Astrocyte of the hippocampus (primary cell): ENCODE measurements around the gene MCC.

Experiments used
- DNase-seq: peaks from one replicate; pipeline ENCODE4 v3.0.0; 2011; ENCODE audit warnings: low read depth, low spot score

The MCC gene

GRCh38 chr5:113225259-113225658 is 263.0 kb downstream of the MCC start:
- DNase-seq: no peak

DNA sequence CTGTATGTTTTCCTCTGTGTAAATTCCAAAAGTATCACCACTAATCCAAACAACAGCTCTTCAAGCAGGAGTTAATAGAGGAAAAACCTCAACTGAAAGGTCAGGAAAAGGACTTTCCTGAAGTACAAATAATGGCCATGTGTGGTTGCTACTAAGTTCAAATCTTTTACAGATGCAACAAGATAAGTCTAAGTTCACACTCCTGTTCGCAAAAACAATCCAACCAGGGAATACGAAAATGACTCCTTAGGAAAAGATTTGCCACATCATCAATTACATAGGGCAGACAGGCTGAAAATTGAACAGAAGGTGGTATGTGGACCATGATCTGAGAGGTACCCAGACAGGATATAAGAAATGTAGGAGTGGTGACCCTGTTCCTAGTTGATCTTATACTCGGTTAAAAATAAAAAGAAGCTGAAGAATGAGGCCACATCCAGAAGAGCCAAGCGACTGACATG is 263.6 kb downstream of the MCC start:
- DNase-seq: peak; percentile 85

DNA sequence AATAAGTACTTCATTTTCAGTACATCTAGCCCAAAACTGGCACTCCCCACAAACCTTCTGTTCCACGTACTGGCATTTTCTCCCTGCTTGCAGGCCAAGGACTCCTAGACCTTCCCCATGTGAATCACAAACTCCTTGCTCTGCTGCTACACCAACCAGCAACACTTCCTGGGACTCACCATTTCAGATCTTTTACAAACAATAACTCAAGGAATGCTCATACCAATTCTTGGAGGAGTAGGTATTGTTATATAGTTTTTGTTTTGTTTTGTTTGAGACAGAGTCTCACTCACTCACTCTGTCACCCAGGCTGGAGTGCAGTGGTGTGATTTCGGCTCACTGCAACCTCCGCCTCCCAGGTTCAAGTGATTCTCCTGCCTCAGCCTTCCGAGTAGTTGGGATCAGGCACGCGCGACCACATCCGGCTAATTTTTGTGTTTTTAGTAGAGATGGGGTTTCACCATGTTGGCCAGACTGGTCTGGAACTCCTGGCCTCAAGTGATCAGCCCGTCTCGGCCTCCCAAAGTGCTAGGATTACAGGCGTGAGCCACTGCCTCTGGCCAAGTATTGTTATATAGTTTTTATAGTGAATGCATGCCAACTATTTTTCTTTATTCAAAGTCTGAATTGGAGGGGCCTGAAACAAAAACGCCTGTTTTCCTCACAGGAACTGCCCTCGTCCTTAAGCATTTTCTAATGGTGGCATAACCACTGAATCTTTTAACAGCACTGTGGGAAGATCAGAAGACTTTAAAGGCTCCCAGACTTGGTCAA is 264.2 kb downstream of the MCC start:
- peak; percentile 42 for DNase-seq

DNA sequence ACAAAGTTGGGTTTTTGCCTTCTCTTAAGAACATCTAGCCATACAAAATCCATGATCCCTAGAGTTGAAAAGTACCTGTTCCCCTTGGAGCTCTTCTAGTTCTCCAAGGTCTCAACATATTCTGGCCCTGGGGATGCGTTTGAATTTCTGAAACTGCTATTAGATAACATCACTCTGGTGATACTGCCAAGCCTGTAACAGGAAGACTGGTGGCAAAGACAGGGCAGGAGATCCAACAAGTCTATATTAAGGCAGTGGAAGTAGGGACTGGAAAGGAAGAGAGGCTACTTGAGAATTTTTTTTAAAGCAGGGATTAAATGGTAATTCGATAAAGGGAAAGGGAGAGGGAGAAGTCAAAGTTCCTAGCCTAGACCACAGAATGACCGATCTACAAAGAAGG is 264.9 kb downstream of the MCC start:
- DNase-seq: no peak

GRCh38 chr5:113221294-113222176 is 266.7 kb downstream of the MCC start:
- DNase-seq: no peak

GRCh38 chr5:113219695-113220094 is 268.6 kb downstream of the MCC start:
- no peak for DNase-seq

- no peak for DNase-seq
These were observed 269.2 kb downstream of the MCC start for GRCh38 chr5:113218906-113219517.

GRCh38 chr5:113218200-113218599 is 270.1 kb downstream of the MCC start:
- no peak for DNase-seq

DNA sequence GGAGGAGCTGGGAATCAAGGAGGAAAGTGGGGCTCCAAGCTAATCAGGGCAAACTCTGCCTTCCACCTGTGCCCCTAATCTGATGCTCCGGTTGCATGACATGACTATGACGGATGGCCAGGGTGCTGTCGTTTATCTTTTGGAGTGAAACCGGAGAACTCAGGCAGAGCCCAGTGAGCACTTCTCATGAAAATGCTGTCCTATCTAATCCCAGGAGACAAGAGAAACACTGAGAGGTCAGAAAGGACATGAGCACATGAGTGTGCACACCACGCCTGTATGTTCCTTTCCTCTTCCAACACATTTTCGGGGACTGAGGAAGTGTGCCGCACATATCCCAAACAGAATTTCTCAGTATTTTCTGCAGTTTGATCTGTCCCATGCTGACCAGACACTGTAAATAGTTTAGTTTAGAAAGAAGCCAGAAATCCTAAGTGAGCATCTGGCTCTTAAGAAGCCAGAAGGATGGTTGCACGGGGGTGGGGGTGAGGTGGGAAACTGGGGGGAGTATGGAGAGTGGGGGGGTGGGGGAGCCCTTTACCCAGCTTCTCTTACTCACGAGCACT is 270.6 kb downstream of the MCC start:
- no peak for DNase-seq

- no peak for DNase-seq
These were observed 271.7 kb downstream of the MCC start for GRCh38 chr5:113216545-113216944.

- peak; percentile 52 for DNase-seq
These were observed 272.7 kb downstream of the MCC start for GRCh38 chr5:113215401-113216060.

DNA sequence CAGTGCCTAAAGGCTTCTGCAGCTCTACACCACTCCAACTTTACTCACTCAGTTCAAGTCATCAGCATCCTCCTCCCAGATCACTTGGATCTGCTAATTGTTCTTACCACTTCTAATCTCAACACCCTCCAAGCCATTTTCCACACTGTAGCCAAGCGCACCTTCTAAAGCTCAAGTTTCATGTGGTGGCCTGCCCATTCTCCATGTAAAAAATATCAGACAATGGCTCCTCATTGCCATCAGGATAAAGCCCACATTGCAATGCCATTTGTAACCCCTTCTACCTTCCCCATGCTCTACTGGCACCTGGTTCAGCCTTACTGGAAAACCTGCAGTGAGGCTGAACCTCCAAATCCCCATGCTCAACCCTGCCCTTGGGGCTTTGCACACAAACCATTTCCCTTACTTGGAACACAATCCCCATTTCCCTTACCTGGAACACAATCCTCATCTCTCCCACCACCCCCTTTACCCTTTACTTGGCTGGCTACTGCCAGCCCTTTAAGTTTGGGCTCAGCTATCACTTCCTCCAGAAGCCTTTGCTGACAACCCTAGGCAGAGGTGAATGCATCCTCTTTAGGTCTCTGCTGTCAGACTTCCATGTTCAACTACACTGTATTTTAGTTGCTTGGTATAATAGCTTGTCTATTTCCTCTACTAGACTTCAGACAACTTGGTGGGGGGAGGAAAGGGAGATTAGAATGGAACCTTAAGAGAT is 273.5 kb downstream of the MCC start:
- DNase-seq: no peak

- peak; percentile 76 for DNase-seq
These were observed 274.5 kb downstream of the MCC start for GRCh38 chr5:113213551-113214425.

GRCh38 chr5:113212244-113212920 is 275.9 kb downstream of the MCC start:
- peak; percentile 84 for DNase-seq

GRCh38 chr5:113209498-113209897 is 278.8 kb downstream of the MCC start:
- no peak for DNase-seq

DNA sequence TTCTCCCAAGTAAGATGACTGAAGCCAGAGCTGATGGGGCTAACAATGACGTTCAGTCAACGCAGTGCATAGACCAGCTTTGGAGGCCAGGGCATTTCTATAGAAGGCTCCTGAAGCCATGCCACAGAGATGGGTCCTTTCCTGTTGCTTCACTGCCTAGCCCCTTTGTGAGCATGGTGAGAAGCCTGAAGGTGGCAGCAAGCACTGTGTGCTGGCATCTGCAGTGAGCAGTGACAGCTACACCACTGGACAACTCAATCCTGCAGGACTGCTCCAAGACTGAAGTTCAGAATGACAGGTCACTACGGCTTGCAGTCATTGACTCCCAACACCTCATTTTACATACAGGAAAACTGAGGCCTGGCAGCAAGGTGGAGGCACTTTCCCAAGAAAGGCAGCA is 282.4 kb downstream of the MCC start:
- no peak for DNase-seq

DNA sequence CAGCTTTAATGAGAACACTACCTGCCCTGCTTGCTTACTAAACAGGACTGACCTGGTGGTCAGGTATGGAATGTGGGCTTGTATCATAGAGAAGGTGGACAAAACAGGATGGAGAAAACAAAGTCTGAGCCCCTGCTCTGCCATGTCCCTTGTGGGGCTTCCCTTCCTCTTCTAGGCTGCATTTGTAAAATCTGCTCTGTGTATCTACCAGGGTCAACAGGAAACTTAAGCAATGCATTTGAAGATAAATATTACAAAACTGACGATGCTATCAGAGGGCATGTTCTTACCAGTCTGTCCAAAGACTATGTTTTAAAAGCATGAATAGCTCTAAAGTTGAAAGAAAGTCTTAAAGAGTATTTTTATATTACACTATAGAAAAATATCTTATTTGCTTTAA is 282.9 kb downstream of the MCC start:
- DNase-seq: no peak

- peak; percentile 49 for DNase-seq
These were observed 283.6 kb downstream of the MCC start for GRCh38 chr5:113204525-113205161.

GRCh38 chr5:113203916-113204315 is 284.3 kb downstream of the MCC start:
- DNase-seq: no peak
